HS-5 (cell line): ENCODE data around the gene PLA2G2C.
A peak's percentile ranks its signal among the peaks of the same experiment; 100 is the strongest.

ENCODE experiments used
- DNase-seq: peaks from one replicate; pipeline ENCODE4 v3.0.0-alpha.2; 2012; ENCODE audit warnings: low read depth

Gene PLA2G2C

DNA sequence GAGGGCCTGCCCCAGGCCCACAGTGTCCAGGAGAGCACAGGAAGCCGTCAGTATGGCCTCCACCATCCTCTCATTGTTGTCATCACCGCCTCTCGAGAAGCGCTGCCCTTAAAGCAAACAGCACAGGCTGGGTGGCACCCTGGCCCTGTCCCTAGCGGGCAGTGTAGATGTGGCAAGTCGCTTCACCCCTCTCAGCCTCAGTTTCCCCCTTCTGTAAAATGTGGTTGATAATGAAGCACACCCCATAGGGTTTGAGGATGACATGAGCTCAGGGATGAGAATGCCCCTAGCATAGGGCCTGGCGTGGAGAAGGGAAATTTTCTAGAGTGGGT lies 33.8 kb downstream of the PLA2G2C start:
- DNase-seq: no peak

DNA sequence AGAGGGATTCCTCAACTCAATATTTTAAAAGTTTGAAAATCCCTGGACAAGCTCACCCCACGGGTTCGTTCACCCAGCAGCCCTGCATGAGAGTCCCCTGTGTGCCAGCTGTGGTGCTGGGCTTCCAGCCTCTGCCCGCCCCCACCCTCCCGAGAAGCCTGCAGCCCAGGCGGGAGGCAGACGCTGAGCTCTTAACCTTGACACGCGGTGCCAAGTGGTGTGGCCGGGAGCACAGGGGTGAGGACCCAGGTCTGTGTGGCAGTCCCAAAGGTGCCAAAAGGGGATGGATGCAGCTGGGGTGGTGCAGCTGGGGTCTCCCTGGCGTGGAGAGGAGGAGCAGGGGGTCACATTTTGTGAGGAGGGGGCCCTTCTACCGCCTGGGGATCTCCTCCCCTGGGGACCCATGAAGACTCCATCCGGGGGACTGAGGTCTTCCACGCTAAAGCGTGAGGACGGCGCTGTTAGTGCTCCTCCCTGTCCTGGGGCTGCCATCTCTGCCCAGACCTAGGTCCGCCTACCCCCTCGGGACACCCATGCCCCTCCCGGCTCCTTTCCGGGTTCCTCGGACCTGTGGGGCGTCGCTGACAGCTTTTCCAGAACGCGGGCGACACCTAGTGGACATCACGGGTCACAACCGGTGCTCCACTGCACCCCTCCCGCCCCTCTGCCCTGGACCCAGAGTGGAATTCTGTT lies 34.3 kb downstream of the PLA2G2C start:
- DNase-seq: peak; percentile 37

DNA sequence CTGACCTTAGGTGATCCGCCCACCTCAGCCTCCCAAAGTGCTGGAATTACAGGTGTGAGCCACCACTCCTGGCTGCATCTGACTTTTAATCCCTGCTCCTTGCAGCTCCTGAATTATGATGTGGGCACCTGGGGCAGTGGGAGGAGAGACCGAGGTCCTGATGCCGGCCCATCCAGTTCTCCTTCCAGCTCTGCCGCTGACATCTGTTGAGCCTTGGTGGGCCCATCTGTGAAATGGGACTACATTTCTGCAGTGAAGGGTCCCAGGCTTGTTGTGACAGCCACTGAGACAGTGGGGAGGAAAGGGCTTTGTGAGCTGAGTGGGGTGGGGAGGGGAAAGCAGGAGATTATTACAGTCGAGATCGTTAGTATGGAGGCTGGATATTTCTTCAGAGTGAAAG lies 35.3 kb downstream of the PLA2G2C start:
- no peak for DNase-seq

DNA sequence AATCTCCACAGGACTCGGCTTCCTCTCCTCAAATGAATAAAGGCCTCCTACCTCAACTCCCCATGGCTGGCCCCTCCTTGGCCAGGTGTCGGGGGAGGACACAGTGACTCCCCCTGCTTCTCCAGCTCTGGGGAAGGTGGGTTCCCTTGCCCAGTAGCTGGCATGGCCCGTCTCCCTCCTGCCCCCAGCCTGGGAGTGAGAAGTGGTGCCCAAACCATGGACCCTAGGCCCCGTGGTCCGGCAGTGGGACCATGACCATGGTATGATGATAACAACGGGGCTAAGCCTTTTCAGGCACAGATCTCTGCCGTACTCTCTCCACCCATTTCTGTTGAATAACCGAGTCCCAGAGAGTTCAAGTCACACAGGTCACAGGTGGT lies 36.0 kb downstream of the PLA2G2C start:
- no peak for DNase-seq

DNA sequence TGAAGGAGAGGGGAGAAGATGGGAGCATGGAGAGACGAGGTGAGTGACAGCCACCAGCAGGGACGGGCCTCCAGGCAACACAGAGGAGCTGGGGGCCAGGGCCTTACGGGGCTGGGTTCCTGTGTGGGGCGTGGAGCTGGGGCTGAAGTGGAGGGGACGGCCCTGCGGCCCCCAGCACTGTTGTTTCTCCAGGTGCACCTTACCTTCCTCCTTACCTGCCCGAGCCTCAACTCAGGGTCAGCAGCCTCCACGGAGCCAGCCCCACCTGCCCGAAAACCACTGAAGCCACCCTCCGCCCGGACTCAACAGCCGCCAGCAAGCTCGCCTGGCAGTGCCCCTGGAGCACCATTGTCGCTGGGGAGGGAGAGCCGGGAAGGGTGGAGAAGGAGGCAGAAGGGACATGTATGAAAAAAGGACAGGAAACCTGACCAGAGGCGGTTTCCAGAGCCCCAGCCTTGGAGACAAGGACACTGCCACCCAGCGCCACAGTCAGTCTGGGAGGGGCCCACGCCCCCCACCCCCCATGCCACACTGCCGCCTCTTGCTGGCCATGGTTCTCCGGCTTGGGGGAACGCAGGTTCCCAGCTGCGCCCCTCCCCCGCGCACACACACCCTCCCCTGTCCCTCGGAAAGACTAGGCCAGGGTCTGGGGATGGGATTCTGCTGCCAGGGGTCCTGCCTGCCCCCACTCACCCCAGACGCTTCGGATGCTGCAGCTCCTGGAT lies 36.6 kb downstream of the PLA2G2C start:
- no peak for DNase-seq

DNA sequence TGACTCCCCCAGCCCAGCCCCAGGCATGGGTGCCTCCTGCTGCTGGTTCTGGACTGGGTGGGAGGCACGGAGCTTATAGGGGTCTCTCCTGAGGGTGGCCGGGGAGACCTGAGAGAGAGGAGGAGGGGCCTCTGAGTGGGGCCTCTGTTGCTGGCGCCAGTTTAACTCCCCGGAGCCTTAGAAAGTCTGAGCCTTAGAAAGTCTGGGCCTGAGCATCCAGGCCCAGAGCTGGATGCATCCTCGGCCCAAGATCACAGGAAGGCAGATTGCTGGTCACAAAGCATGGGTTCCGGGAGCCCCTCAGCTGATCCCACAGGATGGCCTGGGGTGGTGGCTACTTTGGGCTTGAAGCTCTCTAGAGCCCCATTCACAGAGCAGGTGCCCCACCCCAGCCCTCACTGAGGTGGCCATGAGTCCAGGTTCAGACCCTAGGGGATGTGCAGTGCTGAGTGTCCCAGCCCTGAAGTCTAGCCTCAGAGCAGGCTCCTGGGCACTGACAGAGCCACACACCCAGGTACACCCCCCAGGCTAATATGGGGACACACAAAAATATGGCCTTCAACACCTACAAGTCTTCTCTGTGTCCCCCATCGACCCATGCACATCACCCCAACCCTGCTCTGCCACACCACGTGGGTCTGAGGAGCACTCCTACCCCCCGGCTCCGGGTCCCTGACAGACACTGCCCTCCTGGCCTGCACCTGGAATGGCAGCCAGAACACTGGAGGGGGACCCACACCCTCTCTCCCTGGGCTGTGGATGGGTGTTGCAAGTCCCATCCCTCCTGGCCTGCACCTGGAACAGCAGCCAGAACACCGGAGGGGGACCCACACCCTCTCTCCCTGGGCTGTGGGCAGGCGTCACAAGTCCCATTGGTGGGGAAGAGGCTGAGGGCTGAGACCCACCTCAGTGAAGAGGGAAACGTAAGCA lies 37.5 kb downstream of the PLA2G2C start:
- DNase-seq: no peak

DNA sequence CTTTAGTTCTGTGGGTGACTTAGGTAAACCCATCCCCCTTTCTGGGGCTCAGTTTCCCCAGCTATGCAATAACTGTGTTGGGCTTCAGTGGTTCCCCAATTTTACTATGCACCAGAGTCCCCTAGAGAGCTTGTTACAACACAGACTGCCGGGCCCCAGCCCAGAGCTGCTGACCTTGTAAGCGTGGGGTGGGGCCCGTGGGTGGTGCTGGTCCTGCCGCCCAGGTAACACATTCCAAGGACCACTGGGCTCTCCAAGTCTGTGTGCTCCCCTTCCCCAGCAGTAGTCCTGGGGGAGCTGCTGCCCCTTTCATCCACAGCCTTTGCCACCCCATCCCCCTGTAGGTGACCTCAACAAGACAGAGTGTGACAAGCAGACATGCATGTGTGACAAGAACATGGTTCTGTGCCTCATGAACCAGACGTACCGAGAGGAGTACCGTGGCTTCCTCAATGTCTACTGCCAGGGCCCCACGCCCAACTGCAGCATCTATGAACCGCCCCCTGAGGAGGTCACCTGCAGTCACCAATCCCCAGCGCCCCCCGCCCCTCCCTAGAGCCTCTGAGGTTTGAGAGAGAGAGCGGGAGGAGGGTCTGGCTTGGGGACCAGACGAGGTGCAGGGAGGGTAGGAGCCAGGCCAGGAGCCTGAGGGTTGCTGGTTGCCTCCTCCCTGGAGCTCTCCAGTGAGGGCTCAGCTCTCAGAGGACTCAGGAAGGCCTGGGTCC lies 38.3 kb downstream of the PLA2G2C start:
- DNase-seq: no peak

DNA sequence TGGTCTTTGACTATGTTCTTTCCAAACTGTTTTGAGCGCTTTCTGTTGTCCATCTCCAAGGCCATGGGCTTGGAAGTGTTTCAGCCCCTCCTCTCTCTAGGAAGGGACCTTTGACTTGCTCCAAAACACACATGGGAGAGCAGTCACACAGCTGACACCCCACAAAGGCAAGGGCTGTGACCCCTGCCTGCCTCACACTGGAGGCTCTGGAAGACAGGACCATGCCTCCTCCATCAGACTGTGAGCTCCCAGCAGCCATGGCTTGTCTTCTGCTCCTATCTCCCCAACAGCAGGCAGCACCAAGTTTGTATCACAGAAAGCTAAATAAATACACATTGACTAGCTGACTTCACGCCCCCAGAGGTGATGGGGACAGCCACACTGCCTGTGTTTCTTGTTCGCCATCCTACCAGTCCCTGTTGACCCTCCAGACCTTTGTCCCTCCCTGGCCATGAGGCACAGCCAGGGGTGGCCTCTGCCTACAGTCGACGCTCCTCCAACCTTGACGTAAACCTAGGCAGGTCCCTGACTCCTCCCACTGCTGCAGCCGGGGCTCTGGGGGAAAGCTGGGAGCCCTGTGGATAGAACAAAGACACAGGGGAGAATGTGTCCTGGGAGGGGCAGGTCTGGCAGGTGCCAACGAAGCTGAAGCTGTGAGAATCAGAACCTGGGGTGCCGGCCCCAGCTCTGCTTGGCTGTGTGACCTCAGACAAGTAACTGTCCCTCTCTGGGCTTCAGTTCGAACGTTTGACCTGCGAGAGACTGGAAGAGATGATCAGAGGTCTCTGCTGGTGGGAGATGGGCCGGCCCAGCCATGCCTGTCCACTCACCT lies 42.4 kb downstream of the PLA2G2C start:
- DNase-seq: no peak

DNA sequence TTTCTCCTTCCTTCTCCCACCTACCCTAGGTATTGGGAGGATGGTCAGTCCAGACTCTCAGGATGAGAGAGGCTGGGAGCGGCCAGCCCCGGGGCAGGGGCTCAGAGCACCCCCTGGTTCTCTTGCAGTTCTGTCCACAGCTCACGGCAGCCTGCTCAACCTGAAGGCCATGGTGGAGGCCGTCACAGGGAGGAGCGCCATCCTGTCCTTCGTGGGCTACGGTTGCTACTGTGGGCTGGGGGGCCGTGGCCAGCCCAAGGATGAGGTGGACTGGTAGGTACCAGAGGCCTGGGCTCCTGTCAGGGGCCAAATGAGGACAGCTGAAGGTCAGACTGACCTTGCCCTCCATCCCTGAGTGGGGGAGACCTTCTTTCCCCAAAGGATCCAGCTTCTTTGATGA lies 43.0 kb downstream of the PLA2G2C start:
- DNase-seq: no peak

DNA sequence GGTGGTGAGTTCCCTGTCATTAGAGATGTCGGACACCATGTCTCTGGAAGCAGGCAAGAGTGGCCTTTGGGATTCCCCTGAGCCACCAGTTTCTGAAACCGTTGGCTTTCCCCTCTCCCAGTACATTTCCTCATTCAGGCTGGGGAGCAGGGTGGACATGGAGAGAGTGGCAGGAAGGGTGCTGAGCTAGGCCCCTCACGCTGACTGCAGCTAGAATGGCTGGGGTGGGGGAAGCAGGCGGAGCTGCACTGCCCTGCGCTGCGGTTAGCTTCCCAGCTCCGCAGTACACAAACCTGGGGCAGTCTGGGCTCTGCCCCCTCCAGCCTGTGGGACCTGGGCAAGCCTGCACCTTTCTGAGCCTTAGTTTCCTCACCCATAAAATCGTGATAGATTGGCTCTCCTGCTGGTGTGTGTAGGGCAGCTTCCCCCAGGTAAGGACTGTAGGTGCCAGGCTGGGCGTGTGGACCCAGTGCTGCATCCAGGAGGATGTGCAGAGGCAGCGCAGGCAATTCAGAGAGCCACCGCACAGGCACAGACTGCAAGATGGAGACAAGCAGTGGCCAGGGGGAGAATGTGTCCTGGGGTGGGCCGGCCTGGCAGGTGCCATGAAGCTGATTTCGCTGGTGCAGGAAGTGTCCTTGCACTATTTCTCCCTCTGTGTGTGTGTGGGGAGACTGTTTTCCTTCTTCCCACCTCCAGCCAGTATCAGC lies 44.2 kb downstream of the PLA2G2C start:
- DNase-seq: no peak

DNA sequence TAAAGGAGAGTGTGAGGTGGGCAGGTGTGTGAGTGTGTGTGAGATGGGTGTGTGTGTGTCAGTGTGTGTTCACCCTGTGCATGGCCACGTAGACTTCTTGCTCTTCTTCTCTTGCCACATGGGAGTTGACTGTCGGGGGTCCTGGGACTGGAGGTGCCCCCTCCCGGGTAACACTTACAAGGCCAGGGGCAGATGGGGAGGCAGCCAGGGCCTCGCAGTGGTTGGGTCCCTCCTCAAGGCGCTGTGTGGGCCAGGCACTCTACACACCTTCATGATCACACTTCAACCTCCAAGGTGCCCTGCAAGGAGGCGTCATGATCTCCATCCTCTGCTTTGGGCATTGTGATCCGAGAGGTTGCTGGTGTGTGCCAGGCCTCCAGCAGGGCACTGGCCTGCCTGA lies 44.9 kb downstream of the PLA2G2C start:
- DNase-seq: no peak

DNA sequence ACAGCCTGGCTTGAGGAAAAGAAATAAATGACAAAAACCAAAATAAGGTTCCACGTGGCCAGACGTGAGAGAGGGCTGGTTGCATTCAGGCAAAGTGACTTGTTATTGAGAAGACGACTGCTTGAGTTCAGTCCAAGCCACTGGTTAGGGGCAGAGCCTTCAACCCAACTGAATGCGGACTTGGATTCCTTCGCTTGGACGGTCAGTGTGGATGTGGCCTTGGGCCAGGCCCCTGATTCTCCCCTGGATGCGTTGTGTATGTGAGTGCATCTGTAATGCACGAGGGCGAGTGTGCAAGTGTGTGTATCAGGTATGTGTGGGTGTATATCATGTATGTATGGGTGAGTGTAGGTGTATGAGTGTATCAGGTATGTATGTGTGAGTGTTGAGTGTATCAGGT lies 45.3 kb downstream of the PLA2G2C start:
- DNase-seq: no peak

DNA sequence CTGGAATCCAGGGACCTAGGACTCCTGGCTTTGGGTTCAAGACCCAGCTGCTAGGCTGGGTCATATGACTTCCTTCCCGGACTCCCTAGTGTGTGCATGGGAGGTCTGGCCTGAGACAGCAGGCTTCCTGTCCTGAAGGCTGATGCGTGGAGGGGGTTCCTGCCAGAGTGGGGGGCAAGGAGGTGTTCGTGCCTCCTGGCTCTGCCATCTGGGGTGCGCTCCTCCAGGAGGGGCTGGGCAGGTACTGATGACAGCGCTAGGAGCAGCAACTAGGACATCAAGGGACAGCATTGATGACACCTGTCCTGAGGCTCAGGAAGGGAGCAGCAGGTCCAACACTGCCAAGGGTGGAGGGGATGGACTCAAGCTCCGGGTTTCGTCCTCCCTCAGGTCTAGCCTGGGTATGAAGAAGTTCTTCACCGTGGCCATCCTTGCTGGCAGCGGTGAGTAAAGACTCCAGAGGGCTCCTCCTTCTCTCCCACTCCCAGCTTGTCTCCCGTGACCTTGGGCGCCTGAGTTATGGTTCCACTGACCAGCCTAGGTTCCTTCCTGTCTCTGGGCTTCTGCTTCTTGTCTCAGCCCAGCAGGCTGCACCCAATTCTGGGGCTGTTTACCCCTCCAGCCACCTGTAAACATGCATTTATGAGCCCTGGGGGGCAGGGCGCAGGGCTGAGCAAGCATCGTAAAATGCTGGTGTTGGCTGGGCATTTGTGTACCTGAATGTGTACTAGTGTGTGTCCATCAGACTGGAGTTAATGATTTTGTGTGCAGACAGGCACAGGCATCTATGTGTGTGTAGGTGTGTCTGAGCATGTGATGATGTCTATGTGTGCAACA lies 46.3 kb downstream of the PLA2G2C start:
- no peak for DNase-seq

DNA sequence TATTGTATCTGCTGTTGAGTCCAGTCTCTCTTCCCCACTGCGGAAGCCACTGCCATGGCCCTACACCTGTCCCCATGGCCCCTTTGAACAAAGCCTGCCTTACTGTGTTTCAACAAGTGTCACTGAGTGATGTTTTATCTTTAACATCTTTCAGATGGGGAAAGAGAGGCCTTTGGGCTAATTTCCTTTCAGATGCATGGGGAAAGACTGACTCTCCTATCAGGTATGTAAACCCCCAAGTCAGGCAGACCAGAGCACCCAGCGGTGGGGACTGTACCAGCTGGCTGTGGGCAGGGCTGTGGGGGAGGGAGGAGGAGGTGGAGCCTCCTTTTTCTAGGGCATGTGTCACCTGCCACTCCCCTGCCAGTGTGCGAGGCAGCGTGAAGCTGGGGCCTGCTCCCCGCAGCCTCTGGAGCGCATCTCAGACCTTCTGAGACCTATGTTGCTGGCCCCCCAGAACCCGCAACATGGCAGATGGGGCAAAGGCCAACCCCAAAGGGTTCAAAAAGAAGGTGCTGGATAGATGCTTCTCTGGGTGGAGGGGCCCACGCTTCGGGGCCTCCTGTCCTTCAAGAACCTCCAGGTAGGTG lies 47.3 kb downstream of the PLA2G2C start, which contains the start of gene PLA2G2F:
TSS of gene PLA2G2F (plus strand) at position 363 of the 590 bp plus-strand sequence. CDS start at position 468, 105 bp downstream.
- DNase-seq: no peak

DNA sequence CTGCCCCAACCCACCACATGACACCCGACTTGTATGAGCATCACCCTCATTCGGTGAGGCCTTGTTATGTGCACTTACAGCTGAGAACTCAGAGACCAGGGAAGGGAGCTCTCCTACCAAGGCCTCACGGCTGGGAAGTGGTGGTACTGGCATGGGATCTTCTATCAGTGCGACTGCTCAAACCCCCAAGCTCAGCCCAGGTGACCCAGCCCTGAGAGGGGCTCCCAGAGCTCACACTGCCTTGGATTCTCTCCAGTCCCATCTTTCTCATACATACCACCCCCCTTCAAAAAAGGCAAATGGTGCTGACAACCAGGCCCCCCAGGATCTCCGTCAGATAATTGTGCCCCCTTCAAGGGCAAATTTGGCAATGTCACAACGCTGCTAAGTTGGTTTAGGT lies 48.0 kb downstream of the PLA2G2C start:
- no peak for DNase-seq

DNA sequence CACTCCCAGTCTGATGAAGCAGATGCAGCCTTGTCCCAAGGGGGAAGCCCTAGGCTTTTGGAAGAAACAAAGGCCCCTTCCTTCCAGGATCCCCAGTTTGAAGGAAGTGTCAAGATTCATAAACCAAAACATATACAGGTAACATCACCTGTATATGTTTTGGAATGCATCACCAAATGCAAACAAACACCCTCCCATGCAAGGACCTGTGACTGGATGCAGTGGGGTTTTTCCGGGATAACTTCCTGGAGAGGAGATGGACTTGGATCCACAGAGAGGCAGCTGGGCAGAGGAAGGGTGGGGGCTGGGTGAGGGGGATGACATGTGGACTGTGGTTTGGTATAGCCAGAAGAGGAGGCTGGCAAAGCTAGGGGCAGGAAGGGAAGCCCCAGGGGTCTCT lies 48.7 kb downstream of the PLA2G2C start:
- DNase-seq: no peak

DNA sequence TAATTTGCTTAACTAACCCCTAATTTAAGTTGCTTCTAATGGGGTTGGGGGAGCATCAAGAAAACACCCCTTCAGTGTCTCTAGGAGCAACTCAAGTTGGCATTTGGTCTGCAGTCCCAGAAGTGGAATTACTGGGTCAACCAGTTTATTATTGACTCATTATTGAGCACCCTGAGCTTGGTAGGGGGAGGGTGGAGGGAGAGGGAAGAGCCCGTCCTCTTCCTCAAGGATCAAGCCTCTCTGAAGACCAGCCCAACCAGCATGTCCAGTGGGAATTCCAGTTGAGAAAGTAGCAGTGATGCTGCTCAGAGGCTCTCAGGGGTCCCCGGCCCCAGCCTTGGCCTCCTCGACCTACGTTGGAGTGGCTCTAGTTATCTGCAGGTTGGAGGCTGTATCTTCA lies 49.3 kb downstream of the PLA2G2C start:
- no peak for DNase-seq

DNA sequence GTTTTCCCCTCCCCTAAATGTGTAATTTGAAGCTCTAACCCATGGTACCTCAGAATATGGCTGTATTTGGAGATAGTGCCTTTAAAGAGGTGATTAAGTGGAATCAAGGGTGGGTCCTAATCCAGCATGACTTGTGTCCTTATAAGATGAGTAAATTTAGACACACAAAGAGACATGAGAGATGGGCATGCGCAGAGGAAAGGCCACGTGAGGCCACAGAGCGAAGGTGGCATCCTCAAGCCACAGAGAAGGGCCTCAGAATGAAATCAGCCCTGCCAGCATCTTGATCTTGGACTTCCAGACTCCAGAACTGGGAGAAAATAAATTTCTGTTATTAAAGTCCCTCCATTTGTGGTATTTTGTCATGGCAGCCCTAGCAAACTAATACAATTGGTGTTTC lies 50.1 kb downstream of the PLA2G2C start:
- no peak for DNase-seq

DNA sequence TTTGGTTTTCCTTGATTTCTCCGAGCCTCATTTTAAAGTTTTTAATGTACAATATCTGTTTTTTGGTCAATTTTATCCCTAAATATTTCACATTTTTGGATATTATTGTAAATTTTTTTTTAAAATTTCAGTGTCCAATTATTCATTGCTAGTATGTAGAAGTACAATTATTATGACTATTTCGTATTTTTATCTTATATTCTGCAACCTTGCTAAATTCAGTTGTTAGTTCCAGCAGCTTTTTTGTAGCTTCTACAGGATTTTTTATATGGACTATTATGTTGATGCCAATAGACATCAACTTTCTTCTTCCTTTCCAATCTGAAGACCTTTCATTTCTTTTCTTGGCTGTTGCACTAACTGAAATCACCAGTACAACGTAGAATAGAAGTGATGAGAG lies 51.3 kb downstream of the PLA2G2C start:
- DNase-seq: no peak
